NT2/D1 (cell line): Measurements from ENCODE around the gene PTPRT.

ENCODE experiments used
- SUZ12 ChIP-seq: IDR thresholded peaks from 2 replicates; pipeline ENCODE4 v1.6.1; 2011; ENCODE audit not compliant: insufficient read length, insufficient read depth; ENCODE audit errors: extremely low read depth
- YY1 ChIP-seq: IDR thresholded peaks from 2 replicates; pipeline ENCODE4 v1.6.1; 2011; ENCODE audit not compliant: insufficient read length, insufficient read depth
- ZNF274 ChIP-seq: IDR thresholded peaks from 2 replicates; pipeline ENCODE4 v1.6.1; 2011; ENCODE audit warnings: mild to moderate bottlenecking, low read depth, low read length

DNA sequence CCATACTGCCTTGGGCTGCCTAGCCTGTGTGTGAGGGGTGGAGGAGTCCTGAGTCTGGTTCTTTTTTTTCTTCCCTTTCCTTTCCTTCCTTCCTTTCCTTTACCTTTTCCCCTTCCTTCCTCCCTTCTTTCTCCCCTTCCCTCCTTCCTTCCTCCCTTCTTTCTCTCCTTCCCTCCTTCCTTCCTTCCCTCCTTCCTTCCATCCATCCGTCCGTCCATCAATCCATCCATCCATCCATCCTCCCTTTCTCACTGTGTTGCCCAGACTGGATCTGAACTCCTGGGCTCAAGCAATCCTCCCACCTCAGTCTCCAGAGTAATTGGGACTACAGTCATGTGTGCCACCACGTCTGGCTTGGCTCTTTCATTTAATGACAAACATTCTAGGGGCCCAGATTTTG is 820.8 kb downstream of the PTPRT start:
- TF ChIP-seq ZNF274 (no peak), SUZ12 (no peak), YY1 (no peak)
